OCI-LY3 (cell line): ENCODE data around the gene WWOX.

Source experiments
- H2AFZ ChIP-seq: fragments of 200-600, 300-600 bp; shearing (Covaris generic); 2 replicates; pipeline ENCODE4 v1.6.0; 2014; ENCODE audit warnings: antibody characterized with exemption, low read depth, low read length
- H3K27ac ChIP-seq: fragments of 200-600, 300-600 bp; sonication (generic); 2 replicates; pipeline ENCODE4 v1.5.1; 2014; ENCODE audit warnings: mild to moderate bottlenecking, low read length, moderate library complexity, mixed read lengths
- H3K27me3 ChIP-seq: fragments of 200-600, 300-600 bp; sonication (generic); 2 replicates; pipeline ENCODE4 v1.6.1; 2014; ENCODE audit warnings: low read depth, low read length, mixed read lengths
- H3K36me3 ChIP-seq: fragments of 200-600, 300-600 bp; sonication (generic); replicated peaks from 2 replicates; pipeline ENCODE3; 2014; ENCODE audit warnings: low read depth, low read length, mixed read lengths
- H3K4me1 ChIP-seq: fragments of 300-600, 200-600 bp; sonication (generic); 2 replicates; pipeline ENCODE4 v1.6.1; 2014; ENCODE audit warnings: low read length, mixed read lengths
- H3K4me2 ChIP-seq: fragments of 200-600, 300-600 bp; sonication (generic); 2 replicates; pipeline ENCODE4 v1.6.1; 2014; ENCODE audit warnings: low read length, mixed read lengths
- H3K4me3 ChIP-seq: fragments of 300-600, 200-600 bp; sonication (generic); 2 replicates; pipeline ENCODE4 v1.5.1; 2014; ENCODE audit warnings: antibody characterized with exemption, mild to moderate bottlenecking, low read length, moderate library complexity
- H3K79me2 ChIP-seq: fragments of 300-600, 200-600 bp; shearing (Covaris generic); 2 replicates; pipeline ENCODE4 v1.6.1; 2014; ENCODE audit warnings: mild to moderate bottlenecking, low read length, mixed read lengths
- H3K9ac ChIP-seq: fragments of 300-600, 200-600 bp; shearing (Covaris generic); 2 replicates; pipeline ENCODE4 v1.6.0; 2014; ENCODE audit warnings: mild to moderate bottlenecking, low read length, moderate library complexity
- H3K9me3 ChIP-seq: fragments of 200-600, 300-600 bp; shearing (Covaris generic); 2 replicates; pipeline ENCODE4 v1.6.1; 2014; ENCODE audit warnings: low read length, mixed read lengths; ENCODE audit not compliant: insufficient read depth
- H4K20me1 ChIP-seq: fragments of 200-600, 300-600 bp; sonication (generic); 2 replicates; pipeline ENCODE4 v1.6.1; 2016; ENCODE audit warnings: low read length, mixed read lengths; ENCODE audit not compliant: insufficient read depth
- EZH2phosphoT487 ChIP-seq: fragments of 200-600 bp; shearing (Covaris generic); IDR thresholded peaks from 2 replicates; pipeline ENCODE4 v1.6.1; 2018; ENCODE audit warnings: antibody characterized with exemption, mixed run types, low read depth
- TF ChIP-seq, protein P1 (sequence below): fragments of 200-600, 300-600 bp; sonication (generic); IDR thresholded peaks from 2 replicates; pipeline ENCODE4 v1.5.1; 2014; ENCODE audit warnings: antibody characterized with exemption, low read length, low read depth

Gene WWOX

GRCh38 chr16:78630102-78630501, 530.6 kb downstream of the WWOX start:
- Histone ChIP-seq H3K4me3 (no peak overlapping the region), H3K4me2 (no peak overlapping the region), H3K79me2 (no peaks in the 10 kb centered on the region), H2AFZ (no peak overlapping the region), H3K9ac (no peak overlapping the region), H3K27ac (no peak overlapping the region), H3K9me3 (no peaks in the 10 kb centered on the region), H3K27me3 (no peaks in the 10 kb centered on the region), H3K36me3 (no peaks in the 10 kb centered on the region), H3K4me1 (no peaks in the 10 kb centered on the region), H4K20me1 (no peaks in the 10 kb centered on the region)
- TF ChIP-seq, protein P1, sequence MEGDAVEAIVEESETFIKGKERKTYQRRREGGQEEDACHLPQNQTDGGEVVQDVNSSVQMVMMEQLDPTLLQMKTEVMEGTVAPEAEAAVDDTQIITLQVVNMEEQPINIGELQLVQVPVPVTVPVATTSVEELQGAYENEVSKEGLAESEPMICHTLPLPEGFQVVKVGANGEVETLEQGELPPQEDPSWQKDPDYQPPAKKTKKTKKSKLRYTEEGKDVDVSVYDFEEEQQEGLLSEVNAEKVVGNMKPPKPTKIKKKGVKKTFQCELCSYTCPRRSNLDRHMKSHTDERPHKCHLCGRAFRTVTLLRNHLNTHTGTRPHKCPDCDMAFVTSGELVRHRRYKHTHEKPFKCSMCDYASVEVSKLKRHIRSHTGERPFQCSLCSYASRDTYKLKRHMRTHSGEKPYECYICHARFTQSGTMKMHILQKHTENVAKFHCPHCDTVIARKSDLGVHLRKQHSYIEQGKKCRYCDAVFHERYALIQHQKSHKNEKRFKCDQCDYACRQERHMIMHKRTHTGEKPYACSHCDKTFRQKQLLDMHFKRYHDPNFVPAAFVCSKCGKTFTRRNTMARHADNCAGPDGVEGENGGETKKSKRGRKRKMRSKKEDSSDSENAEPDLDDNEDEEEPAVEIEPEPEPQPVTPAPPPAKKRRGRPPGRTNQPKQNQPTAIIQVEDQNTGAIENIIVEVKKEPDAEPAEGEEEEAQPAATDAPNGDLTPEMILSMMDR, result no peak
- no peak for TF ChIP-seq EZH2phosphoT487

- H2AFZ ChIP-seq, result no peak overlapping the region
Measured at GRCh38 chr16:78633551-78633950, 534.1 kb downstream of the WWOX start.

DNA sequence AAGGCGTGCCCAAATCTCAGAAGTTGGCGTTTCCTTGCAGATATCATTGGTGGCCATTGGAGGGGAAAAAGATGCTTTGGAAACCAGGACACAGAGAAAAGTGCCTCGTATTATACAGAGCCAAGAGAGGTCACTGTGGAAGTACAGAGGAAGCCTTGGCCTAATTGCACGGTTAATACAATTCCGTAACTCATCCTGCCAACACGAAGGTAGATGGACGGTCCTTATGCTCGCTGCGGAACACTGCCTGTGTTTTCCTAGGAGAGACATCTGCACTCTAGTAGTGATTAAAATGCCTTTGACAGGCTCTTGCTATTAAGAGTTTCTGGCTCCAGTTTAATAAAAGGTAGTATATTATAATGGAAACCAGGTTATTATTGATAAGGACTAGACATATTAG, 536.4 kb downstream of the WWOX start:
- H3K4me1 ChIP-seq, result no peaks in the 10 kb centered on the region
- H3K4me2 ChIP-seq, result no peak overlapping the region
- no peak overlapping the region for H2AFZ ChIP-seq
- TF ChIP-seq, protein P1, result no peak
- no peak for TF ChIP-seq EZH2phosphoT487
- H3K9ac ChIP-seq, result no peak overlapping the region
- H3K9me3 ChIP-seq, result no peaks in the 10 kb centered on the region
- H3K79me2 ChIP-seq, result no peaks in the 10 kb centered on the region
- H3K36me3 ChIP-seq, result no peaks in the 10 kb centered on the region
- no peak overlapping the region for H3K27ac ChIP-seq
- no peaks in the 10 kb centered on the region for H4K20me1 ChIP-seq
- H3K27me3 ChIP-seq, result no peaks in the 10 kb centered on the region
- no peak overlapping the region for H3K4me3 ChIP-seq

More at GRCh38 chr16:78633551-78633950, 534.1 kb downstream of the WWOX start:
- TF ChIP-seq, protein P1, result no peak
- no peak for TF ChIP-seq EZH2phosphoT487
- Histone ChIP-seq H3K9me3 (no peaks in the 10 kb centered on the region), H3K27ac (no peak overlapping the region), H3K4me1 (no peaks in the 10 kb centered on the region), H3K4me3 (no peak overlapping the region), H3K27me3 (no peaks in the 10 kb centered on the region), H3K79me2 (no peaks in the 10 kb centered on the region), H4K20me1 (no peaks in the 10 kb centered on the region), H3K4me2 (no peak overlapping the region), H3K9ac (no peak overlapping the region), H3K36me3 (no peaks in the 10 kb centered on the region)

DNA sequence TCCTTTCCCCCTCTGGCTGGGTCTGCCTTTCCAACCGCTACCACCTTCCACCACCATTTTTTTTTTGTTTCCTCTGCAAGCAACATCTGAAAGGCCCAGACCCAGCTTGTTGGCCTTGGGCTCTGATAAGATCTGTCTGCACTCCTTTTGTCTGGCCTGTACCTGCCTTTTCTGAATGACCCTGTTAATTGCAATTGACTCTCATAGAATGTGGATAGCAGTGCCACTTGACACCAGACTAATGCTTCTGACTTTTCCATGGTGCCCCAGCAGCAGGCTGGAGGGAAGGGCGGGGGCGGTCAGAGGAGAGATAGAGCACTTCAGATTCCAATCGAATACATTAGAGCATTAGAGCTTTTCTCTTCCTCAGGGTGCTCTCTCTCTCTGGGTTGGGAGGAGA, 538.9 kb downstream of the WWOX start:
- no peaks in the 10 kb centered on the region for H3K9me3 ChIP-seq
- H3K4me3 ChIP-seq, result no peak overlapping the region
- no peak overlapping the region for H2AFZ ChIP-seq
- H3K36me3 ChIP-seq, result no peaks in the 10 kb centered on the region
- TF ChIP-seq, protein P1, result no peak
- no peak for TF ChIP-seq EZH2phosphoT487
- H3K4me1 ChIP-seq, result no peaks in the 10 kb centered on the region
- no peaks in the 10 kb centered on the region for H3K79me2 ChIP-seq
- H4K20me1 ChIP-seq, result no peaks in the 10 kb centered on the region
- no peaks in the 10 kb centered on the region for H3K27me3 ChIP-seq
- no peak overlapping the region for H3K4me2 ChIP-seq
- no peak overlapping the region for H3K27ac ChIP-seq
- no peak overlapping the region for H3K9ac ChIP-seq
